Endothelial cell of umbilical vein (primary cell): Measurements from ENCODE around the gene NFU1. TPM values are rescaled to one million over a fixed set of nuclear protein-coding genes. Genes with fewer than 3 reads are reported as not detected.

Source experiments
- BruUV-seq: library from RNA; stranded (reverse); fragments of 400-500 nt; replicated peaks from 2 replicates; lab custom pipeline; 2021; lab: Mats Ljungman, UMichigan
- CTCF ChIA-PET: fragments of 300-600, 350-600 bp; sonication (Branson Sonifier 250); formaldehyde crosslinking; loops from one replicate; lab custom pipeline; 2021; ENCODE audit warnings: antibody characterized with exemption, inconsistent platforms; lab: Charles Lee
- POLR2A ChIA-PET: fragments of 300-600, 350-600 bp; sonication (Branson Sonifier 250); formaldehyde crosslinking; loops from one replicate; lab custom pipeline; 2021; ENCODE audit warnings: antibody characterized with exemption, inconsistent platforms; lab: Charles Lee
- DNase-seq: peaks from one replicate; pipeline ENCODE4 v3.0.0-alpha.2; 2011; ENCODE audit warnings: low read depth, low spot score
- FAIRE-seq: peaks from 2 replicates; lab custom pipeline; 2011; peaks lifted over from hg19 to GRCh38; lab: Jason Lieb, UNC
- H2AFZ ChIP-seq: 2 replicates; pipeline ENCODE4 v1.6.0; 2012; ENCODE audit warnings: low read depth, low read length, control low read depth, inconsistent platforms
- H3K27ac ChIP-seq: 2 replicates; pipeline ENCODE4 v1.5.1; 2011; ENCODE audit warnings: low read depth, mild to moderate bottlenecking, control low read depth, low read length, moderate library complexity; ENCODE audit not compliant: insufficient read depth
- H3K27me3 ChIP-seq, 2 experiments: 2 replicates each; pipeline versions ENCODE4 v1.6.0 to v1.6.1; 2011; ENCODE audit warnings: low read length in 2 of 2, mixed read lengths in 1 of 2; ENCODE audit not compliant: control insufficient read depth in 2 of 2, insufficient read depth in 2 of 2
- H3K36me3 ChIP-seq, 2 experiments: 2 replicates in 1 of 2; 3 replicates in 1 of 2; pipeline ENCODE4 v1.5.1; 2011; ENCODE audit warnings: low read length in 2 of 2, mild to moderate bottlenecking in 1 of 2, moderate library complexity in 1 of 2; ENCODE audit not compliant: control insufficient read depth in 2 of 2, insufficient read depth in 2 of 2; ENCODE audit errors: extremely low read depth in 1 of 2
- H3K4me1 ChIP-seq: 3 replicates; pipeline ENCODE4 v1.5.1; 2011; ENCODE audit warnings: mild to moderate bottlenecking, low read length; ENCODE audit not compliant: control insufficient read depth, insufficient read depth; ENCODE audit errors: extremely low read depth
- H3K4me2 ChIP-seq: 2 replicates; pipeline ENCODE4 v1.6.1; 2011; ENCODE audit warnings: low read length, control low read depth, mixed read lengths; ENCODE audit not compliant: insufficient read depth
- H3K4me3 ChIP-seq, 3 experiments: fragments of 200-600 bp in 1 of 3; sonication (generic), shearing (Covaris generic) in 1 of 3; replicated peaks in 1 of 3; 2 replicates each; pipeline ENCODE4 v1.5.1; 2011 to 2016; ENCODE audit warnings: control low read depth in 3 of 3, low read length in 3 of 3, mild to moderate bottlenecking in 2 of 3, inconsistent platforms in 1 of 3, low read depth in 1 of 3, moderate library complexity in 1 of 3; ENCODE audit not compliant: insufficient read depth in 1 of 3
- H3K79me2 ChIP-seq: 2 replicates; pipeline ENCODE4 v1.6.0; 2012; ENCODE audit warnings: low read length, inconsistent platforms; ENCODE audit not compliant: control insufficient read depth, insufficient read depth
- H3K9ac ChIP-seq: replicated peaks from 2 replicates; pipeline ENCODE3; 2011; ENCODE audit warnings: low read length, control low read depth; ENCODE audit not compliant: insufficient read depth; ENCODE audit errors: extremely low read depth
- H3K9me1 ChIP-seq: replicated peaks from 3 replicates; pipeline ENCODE4 v1.6.0; 2011; ENCODE audit warnings: mild to moderate bottlenecking, low read length; ENCODE audit not compliant: control insufficient read depth, insufficient read depth; ENCODE audit errors: extremely low read depth
- H3K9me3 ChIP-seq: replicated peaks from 2 replicates; pipeline ENCODE4 v1.5.1; 2012; ENCODE audit warnings: low read length, inconsistent platforms; ENCODE audit not compliant: control insufficient read depth, insufficient read depth
- H4K20me1 ChIP-seq: replicated peaks from 2 replicates; pipeline ENCODE3; 2011; ENCODE audit warnings: mild to moderate bottlenecking, low read length; ENCODE audit not compliant: control insufficient read depth, insufficient read depth; ENCODE audit errors: extremely low read depth
- CTCF ChIP-seq, 2 donors: IDR thresholded peaks; 1 replicate in 1 of 2; 2 replicates in 1 of 2; pipeline ENCODE4 v1.5.1; 2011; ENCODE audit warnings: low read length in 2 of 2, mild to moderate bottlenecking in 2 of 2, moderate library complexity in 2 of 2, control low read depth in 1 of 2, inconsistent platforms in 1 of 2, low read depth in 1 of 2; ENCODE audit not compliant: insufficient read depth in 1 of 2; ENCODE audit errors: extremely low read depth in 1 of 2
- FOS ChIP-seq: IDR thresholded peaks from 2 replicates; pipeline ENCODE4 v1.6.1; 2011; ENCODE audit warnings: mild to moderate bottlenecking, low read length, moderate library complexity, borderline replicate concordance; ENCODE audit not compliant: insufficient read depth
- GATA2 ChIP-seq: IDR thresholded peaks from 2 replicates; pipeline ENCODE4 v1.7.0; 2011; ENCODE audit warnings: low read depth, mild to moderate bottlenecking, moderate library complexity, mixed read lengths, low read length; ENCODE audit not compliant: insufficient read length, insufficient read depth
- JUN ChIP-seq: IDR thresholded peaks from 2 replicates; pipeline ENCODE4 v1.6.1; 2011; ENCODE audit warnings: borderline replicate concordance, low read depth; ENCODE audit not compliant: insufficient read length, insufficient read depth
- MAX ChIP-seq: IDR thresholded peaks from 2 replicates; pipeline ENCODE4 v1.6.1; 2011; ENCODE audit not compliant: insufficient read depth, insufficient read length
- MYC ChIP-seq: IDR thresholded peaks from one replicate; pipeline ENCODE4 v1.6.1; 2011; ENCODE audit warnings: mild to moderate bottlenecking, low read depth, low read length
- POLR2A ChIP-seq: IDR thresholded peaks from 2 replicates; pipeline ENCODE4 v1.6.1; 2012; ENCODE audit warnings: low read depth, mild to moderate bottlenecking, control low read depth, low read length
- POLR2AphosphoS5 ChIP-seq: IDR thresholded peaks from 2 replicates; pipeline ENCODE4 v1.6.1; 2012; ENCODE audit warnings: low read depth, mild to moderate bottlenecking, control low read depth, low read length, moderate library complexity; ENCODE audit not compliant: insufficient read depth
- dilution Hi-C: fragments of 300-500 bp; cut with MboI; formaldehyde crosslinking; loops from one replicate; pipeline ENCODE4 v1.15.0; 2019; ENCODE audit warnings: low sequenced_read_pairs; ENCODE audit not compliant: extremely low pct_ligation_motif_present
- intact Hi-C: fragments of 100-400 bp; cut with micrococcal nuclease; formaldehyde crosslinking; loops from one replicate; pipeline ENCODE4 v1.10.0; 2022
- polyA plus RNA-seq, 4 experiments: library from polyadenylated mRNA; depleted of rRNA in 3 of 4; stranded (reverse) in 3 of 4; unstranded in 1 of 4; fragments of >200 nt; gene quantifications; 2 replicates each; pipeline versions ENCODE4 v1.2.1 to v1.2.3, GENCODE V29; 2011 to 2012; ENCODE audit warnings: missing spikeins in 1 of 4
- total RNA-seq: library from RNA; stranded (reverse); gene quantifications from 2 replicates; pipeline ENCODE4 v1.2.3, GENCODE V29; 2021

Gene NFU1
- total and polyA plus RNA-seq, 2 donors (not counting 3 experiments of a cell fraction or from before 2014, with no cell fraction given): 19.6 to 49.7 TPM

DNA sequence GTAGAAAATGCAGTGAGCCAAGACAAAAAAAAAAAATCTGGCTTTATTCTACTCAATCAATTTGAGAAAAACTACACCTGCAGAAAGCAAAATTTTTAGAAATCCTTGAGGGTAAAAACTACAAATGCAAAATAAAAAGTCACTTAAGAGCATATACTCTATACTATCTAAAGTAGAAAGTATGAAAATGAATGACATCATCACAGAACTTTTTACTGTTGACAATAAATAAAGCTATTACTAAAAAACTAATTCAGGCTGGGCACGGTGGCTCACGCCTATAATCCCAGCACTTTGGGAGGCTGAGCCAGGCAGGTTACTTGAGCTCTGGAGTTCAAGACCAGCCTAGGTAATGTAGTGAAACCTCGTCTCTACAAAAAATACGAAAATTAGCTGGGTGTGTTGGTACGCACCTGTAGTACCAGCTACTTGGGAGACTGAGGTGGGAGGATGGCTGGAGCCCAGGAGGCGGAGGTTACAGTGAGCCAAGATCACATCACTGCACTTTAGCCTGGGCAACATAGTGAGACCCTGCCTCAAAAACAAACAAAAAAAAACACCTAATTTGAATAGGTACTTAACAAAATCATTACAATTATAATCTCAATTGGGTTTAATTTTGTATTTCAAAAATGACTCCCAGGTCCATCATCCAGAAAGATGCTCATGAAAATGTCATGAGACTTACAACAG is 7.6 kb downstream of the NFU1 start:
- no peaks in the 10 kb centered on the region for H4K20me1 ChIP-seq
- no peaks in the 10 kb centered on the region for H3K9me3 ChIP-seq
- ChIA-PET CTCF (interaction anchor here (1.0 kb wide), 1 partner anchor 39 kb away, joined by 3 read pairs; no protein-coding TSS in a partner anchor), POLR2A (interaction anchor here (1.3 kb wide), 1 partner anchor 8 kb away, joined by 3 read pairs; the partner anchor contains the start of gene NFU1)
- H3K4me3 ChIP-seq: no peak overlapping the region
- no peaks in the 10 kb centered on the region for H3K4me1 ChIP-seq
- dilution Hi-C loops (no loop called here), intact Hi-C loops (no loop called here)
- no peak overlapping the region for H3K27ac ChIP-seq
- H2AFZ ChIP-seq: no peak overlapping the region
- BruUV-seq: no TSS peak
- FAIRE-seq (no peak), DNase-seq (no peak)
- H3K9ac ChIP-seq: no peak overlapping the region
- TF ChIP-seq JUN (no peak), GATA2 (no peak), MYC (no peak), CTCF (IDR thresholded peaks at IDR 0.05; ENCODE audit: extremely low read depth in 1 of 2, insufficient read depth in 1 of 2, low read depth in 1 of 2, low read length in 2 of 2) (no peak), POLR2AphosphoS5 (no peak), POLR2A (no peak), MAX (no peak), FOS (no peak)
- H3K79me2 ChIP-seq: no peaks in the 10 kb centered on the region
- no peak overlapping the region for H3K4me2 ChIP-seq
- no peaks in the 10 kb centered on the region for H3K27me3 ChIP-seq
- H3K36me3 ChIP-seq: peaks cover 5 to 8% of the 10 kb centered on the region in 2 experiments
- H3K9me1 ChIP-seq: no peaks in the 10 kb centered on the region
